Mammary epithelial cell (primary cell): ENCODE measurements around the gene METTL25.

Source experiments
- CTCF ChIP-seq, 2 donors: IDR thresholded peaks in 1 of 2; conservative IDR thresholded peaks in 1 of 2; 2 replicates each; pipeline ENCODE4 v1.5.1; 2011 to 2012; ENCODE audit warnings: inconsistent platforms in 2 of 2, low read length in 2 of 2, mild to moderate bottlenecking in 2 of 2, control low read depth in 1 of 2, low read depth in 1 of 2; ENCODE audit not compliant: insufficient read depth in 1 of 2; ENCODE audit errors: extremely low read depth in 1 of 2
- EZH2 ChIP-seq: IDR thresholded peaks from 2 replicates; pipeline ENCODE4 v1.6.1; 2012; ENCODE audit warnings: low read length, inconsistent platforms, borderline replicate concordance

GRCh38 chr12:82414044-82414443 is 55.7 kb downstream of the METTL25 start:
- TF ChIP-seq CTCF (conservative IDR thresholded peaks at IDR 0.05 in 1 of 2, IDR thresholded peaks at IDR 0.05 in 1 of 2; ENCODE audit: extremely low read depth in 1 of 2, insufficient read depth in 1 of 2, low read depth in 1 of 2, low read length in 2 of 2) (no peak), EZH2 (no peak)
